Measurements from ENCODE around the gene SLC13A2.

SLC13A2 gene

GRCh38 chr17:28471531-28472342, 1.7 kb upstream of the SLC13A2 start:
- DNase-seq, result no peak

GRCh38 chr17:28472871-28473497, 460 bp upstream of the SLC13A2 start:
- DNase-seq, result no peak

DNA sequence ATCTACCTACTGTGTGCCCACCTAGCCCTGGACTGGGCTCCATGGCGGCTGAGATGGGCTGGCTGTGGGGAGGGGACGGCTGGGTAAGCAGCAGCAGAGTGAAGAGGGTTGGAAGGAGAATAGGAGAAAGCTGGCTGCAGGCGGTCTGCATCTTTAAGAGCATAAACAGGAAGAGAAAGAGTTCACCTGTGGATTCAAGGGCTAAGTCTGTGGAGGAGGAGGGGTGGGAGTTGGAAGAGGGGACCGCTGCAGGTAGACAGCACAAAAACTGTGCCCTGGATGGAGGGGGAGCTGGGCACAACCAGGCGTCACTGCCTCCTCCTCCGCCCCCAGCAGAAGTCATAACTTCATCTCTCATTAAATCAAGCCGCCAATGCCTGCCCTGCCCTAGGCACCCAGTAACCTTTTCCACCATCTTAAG, 677 bp downstream of the SLC13A2 start:
- no peak for DNase-seq

GRCh38 chr17:28475151-28475900, 1.9 kb downstream of the SLC13A2 start:
- no peak for DNase-seq

GRCh38 chr17:28476076-28476865, 2.8 kb downstream of the SLC13A2 start:
- DNase-seq, result no peak

DNA sequence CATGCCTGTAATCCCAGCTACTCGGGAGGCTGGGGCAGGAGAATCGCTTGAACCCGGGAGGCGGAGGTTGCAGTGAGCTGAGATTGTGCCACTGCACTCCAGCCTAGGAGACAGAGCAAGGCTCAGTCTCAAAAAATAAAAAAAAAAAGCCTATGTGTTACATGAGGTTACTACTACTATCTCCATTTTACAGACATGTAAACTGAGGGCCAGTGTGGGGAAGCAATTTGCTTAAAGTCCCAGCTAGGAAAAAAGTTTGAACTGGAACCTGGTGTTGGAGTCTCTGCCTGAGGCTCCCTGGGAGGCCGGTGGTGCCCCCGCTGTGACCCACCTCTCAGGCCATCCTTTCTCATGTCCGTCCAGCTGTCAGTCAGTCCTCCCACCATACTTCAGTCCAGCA, 4.5 kb downstream of the SLC13A2 start:
- DNase-seq, result no peak

DNA sequence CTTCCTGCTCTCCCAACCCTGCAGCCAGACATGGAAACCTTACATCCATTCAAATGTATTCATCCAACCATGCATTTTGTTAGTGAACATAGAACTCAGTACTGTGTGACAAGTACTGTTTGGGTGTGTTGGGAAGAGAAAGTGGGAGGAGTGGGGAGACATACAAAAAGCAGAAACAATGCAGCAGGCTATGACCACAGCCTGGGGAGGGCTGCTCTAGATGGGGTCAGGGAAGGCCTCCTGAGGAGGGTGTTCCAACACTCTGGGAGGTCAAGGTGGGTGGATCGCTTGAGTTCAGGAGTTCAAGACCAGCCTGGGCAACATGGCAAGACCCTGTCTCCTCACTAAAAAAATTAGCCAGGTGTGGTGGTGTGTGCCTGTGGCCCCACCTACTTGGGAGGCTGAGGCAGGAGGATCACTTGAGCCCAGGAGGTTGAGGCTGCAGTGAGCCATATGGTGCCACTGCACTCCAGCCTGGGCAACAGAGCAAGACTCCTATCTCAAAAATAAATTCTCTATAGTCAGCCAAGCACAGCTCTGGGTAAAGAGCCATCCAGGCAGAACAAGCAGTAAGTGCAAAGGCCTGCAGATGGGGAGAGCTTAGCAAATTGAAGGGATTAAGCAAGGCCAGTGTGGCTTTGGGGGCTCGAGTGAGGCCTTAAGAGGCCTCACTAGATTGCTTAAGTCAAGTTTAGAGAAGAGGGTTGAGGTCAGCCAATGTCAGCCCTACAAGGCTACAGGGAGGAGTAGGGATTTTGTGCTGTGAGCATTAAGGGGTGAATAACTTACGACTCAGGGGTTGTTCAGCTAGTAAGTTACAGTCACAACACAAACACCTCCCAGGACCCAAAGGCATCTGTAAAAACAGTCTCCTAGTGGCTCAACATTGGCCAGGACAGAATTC, 5.5 kb downstream of the SLC13A2 start:
- no peak for DNase-seq

DNA sequence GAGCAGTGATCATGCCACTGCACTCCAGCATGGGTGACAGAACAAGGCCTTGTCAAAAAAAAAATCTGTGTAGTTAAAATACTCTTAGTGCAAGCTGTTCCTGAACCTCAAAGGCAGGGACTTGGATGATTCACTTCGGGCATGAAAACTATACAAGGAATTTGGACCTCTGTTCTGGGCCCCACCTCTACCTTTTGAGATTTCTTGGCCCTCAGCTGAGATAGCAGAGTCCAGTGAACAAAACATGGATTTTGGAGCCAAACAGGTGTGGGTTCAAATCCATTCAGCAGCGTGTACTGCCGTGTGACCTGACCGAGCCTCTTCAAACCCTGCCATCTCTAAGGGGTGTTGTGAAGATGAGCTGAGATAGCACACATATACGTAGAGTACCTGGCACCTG, 6.8 kb downstream of the SLC13A2 start:
- DNase-seq, result no peak

DNA sequence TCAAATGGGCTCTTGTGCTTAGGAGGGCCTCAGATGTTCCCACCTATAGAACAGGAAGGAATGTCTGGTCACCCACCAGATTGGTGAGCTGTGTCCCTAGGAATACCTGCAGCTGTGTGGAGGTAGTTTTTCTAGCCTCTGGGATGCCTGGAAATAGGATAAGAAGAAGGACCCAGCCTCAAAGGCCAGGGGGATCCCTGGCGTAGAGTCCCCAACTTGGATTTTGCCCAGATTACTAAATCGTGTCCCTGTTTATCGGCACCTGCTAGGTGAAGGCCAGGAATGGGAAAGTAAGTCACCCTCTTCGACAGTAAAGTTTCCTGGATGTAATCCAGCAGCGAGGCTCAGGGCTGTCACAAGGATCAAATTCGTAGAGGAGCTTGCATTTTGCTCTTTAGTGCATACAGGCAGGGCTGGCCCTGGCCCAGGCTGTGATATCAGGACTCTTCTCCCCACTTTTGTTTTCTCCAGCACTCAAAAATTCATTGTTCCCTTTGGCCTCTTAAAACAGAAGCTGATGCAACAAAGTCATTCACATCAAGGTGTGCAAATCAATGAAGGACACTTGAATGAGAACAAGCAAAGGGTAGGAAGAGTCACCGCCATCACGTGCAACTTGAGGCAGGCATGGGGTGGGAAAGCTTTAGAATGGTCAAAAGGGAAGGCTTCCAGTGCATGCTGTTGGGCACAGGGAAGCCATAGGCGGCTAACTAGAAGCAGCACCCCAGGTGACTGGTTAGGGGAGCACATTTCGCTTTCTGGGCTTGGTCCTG, 7.5 kb downstream of the SLC13A2 start:
- no peak for DNase-seq

- DNase-seq, result no peak
Observed at GRCh38 chr17:28482551-28483199, 9.2 kb downstream of the SLC13A2 start.

- DNase-seq, result no peak
Observed at GRCh38 chr17:28484296-28484695, 10.9 kb downstream of the SLC13A2 start.

DNA sequence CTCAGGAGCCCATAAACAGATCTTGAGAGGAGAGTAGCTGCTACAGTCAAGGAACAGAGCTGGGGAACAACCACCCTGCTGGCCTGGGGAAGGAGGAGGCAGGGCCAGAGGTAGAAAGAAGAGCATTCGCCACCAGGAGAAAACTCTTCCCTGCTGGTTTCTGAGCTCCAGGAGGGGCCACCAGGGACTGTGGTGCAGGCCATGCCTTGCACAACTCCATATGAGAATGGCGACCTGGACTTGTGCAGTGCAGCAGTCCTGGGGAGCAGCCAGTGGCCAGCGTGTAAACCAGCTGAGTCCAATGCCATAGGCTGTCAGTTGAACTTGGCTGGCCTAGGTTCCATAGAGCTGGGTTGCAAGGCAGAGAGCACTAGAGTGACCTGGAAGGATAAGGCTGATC, 11.6 kb downstream of the SLC13A2 start:
- no peak for DNase-seq

DNA sequence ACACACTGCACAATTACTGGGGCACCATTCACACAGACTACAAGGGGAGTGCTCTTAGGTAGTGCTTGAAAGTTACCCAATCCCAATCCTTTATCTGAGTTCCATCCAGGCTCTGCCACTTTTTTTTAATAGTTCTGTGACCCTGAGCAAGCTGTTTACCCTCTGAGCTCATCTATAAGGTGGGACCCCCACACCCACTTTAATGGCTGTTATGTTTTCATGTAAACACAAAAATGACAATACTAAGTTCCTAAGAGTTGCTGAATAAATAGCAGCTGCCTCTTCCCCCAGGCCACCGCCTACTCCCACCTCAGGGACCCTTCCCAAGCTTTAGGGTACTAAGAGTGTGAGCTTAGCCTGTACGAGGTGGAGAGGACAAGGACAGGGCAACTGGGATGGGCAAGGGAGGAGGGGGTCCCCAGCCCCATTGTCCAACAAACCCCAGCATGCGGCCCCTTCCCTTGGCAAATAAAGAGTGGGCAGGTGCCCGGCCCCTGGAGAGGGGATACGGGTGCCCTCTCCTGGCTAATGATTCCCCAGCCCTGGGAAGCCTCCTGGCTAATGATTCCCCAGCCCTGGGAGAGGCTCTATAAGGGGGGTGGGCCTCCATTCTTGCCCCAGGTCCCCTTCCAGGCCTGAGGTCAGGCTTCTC, 14.6 kb downstream of the SLC13A2 start:
- DNase-seq, result no peak

- no peak for DNase-seq
Observed at GRCh38 chr17:28488533-28489276, 15.3 kb downstream of the SLC13A2 start.

DNA sequence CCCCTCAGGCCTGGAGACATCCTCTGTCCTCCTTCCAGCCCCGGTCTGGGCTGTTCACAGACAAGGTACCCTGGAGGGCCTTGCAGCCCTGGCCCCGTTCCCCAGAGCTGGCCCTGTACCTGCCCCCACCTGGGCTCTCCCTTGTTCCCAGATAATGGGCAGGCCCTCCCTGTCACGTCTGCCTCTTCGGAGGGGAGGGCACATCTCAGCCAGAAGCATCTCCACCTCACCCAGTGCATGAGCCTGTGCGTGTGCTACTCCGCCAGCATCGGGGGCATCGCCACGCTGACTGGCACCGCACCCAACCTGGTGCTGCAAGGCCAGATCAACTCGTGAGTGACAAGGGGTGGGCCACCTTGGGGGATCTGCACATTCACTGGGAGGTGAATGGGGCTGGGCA, 17.8 kb downstream of the SLC13A2 start:
- no peak for DNase-seq

DNA sequence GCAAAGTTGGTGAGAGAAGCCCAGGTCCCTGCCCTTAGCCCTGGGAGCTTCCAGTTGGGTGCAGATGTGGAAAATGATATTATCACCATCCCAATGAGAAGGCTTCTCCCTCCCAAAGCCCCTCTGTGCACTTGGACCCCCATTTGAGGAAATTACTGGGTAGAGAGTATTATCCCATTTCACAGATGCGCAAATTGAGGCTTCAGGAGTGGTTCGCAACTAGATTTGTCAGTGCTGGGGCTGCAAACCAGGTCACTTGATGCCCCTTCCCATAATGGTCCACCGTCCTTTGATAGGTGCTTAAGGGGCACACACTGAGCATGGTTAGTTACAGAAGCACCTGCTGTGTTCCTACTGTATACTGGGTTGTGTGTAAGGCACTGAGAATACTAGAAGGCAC, 18.4 kb downstream of the SLC13A2 start:
- no peak for DNase-seq

DNA sequence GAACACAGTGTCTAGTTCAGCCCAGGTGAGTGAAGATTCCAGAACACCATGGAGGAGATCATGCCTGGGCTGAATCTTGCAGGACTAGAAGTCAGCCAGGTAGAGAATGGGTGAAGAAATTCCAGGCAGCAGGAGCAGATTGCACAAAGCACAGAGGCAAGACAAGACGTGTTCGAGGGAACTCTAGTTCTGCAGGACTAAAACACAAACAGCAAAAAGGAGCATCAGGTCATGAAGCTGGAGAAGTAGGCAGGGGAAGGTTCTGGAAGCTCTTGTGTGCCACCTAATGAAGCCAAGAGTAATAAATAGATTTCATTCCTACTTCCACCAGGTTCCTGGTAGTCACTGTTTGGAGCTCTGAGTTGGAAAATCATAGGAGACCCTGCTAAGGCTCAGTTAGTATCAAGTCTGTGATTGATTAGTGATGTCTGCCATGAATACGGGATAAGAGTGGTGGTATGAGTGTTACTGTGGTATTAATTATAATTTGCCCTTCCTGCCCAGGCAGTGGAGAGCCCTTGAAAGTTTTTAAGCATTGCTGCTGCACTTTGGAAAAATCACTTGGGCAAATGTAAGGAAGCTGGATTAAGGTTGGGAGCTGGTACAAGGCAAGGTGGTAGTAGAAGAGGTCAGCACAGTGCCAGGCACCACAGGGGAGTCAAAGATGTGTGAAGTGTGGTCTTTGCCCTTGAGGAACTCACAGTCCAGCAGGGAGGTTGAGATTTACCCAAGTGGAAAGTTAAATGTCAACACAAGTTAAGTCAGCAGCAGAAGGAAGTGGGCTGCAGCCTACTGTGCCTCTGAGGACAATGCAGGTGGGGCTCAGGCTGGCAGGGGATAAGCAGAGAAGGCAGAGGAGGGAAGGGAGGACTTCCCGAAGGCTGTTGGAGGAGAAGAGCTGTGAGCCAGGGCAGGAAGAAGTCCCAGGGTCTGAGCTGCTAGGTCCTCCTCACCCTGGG, 19.2 kb downstream of the SLC13A2 start:
- DNase-seq, result peak in 1 of 2 experiments; percentile 22

DNA sequence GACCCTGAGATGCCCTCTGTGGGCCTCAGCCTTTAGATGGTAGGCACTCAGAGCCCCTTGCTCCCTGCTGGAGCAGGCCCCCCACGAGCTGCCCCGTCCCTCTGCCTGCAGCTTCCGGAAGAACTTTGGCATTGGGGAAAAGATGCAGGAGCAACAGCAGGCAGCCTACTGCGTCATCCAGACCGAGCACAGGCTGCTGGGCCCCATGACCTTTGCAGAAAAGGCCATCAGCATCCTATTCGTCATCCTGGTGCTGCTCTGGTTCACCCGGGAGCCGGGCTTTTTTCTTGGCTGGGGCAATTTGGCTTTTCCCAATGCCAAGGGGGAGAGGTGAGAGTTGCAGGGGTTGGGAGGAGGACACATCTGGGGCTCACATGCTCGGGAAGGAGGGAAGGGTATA, 20.0 kb downstream of the SLC13A2 start:
- DNase-seq, result no peak

All from SW 1271 (cell line).